HCT116 (cell line): ENCODE measurements around the gene EML4. TPM values are rescaled to one million over a fixed set of nuclear protein-coding genes. Genes with fewer than 3 reads are reported as not detected.

ENCODE experiments used
- ATAC-seq: fragments of 200-7000 bp; cut with Tn5 transposase; 2 replicates; pipeline ENCODE4 v1.9.1; 2020; ENCODE audit warnings: mild to moderate bottlenecking, moderate library complexity
- BruUV-seq: library from RNA; stranded (reverse); fragments of 400-500 nt; replicated peaks from 2 replicates; lab custom pipeline; 2021; lab: Mats Ljungman, UMichigan
- CTCF ChIA-PET: fragments of 300-600 bp; sonication (Branson Sonifier 250); formaldehyde crosslinking; loops from one replicate; lab custom pipeline; 2021; ENCODE audit warnings: antibody characterized with exemption; lab: Charles Lee
- POLR2A ChIA-PET: fragments of 300-600, 350-600 bp; sonication (Branson Sonifier 250); formaldehyde crosslinking; loops from one replicate; lab custom pipeline; 2021; ENCODE audit warnings: antibody characterized with exemption; lab: Charles Lee
- RAD21 ChIA-PET, 2 experiments: fragments of 300-600 bp; sonication (Branson Sonifier 250); formaldehyde crosslinking; loops; one replicate each; lab custom pipeline; 2023; ENCODE audit warnings: low total read pairs in 2 of 2; ENCODE audit not compliant: uncharacterized antibody in 2 of 2, unreplicated experiment in 2 of 2, low non-redundant PET in 1 of 2; lab: Charles Lee
- DNase-seq: peaks from one replicate; pipeline ENCODE4 v3.0.0-alpha.2; 2010; ENCODE audit warnings: low read depth, low spot score
- H2AFZ ChIP-seq: fragments of 200-600 bp; shearing (Covaris generic), sonication (generic); 2 replicates; pipeline ENCODE4 v1.6.1; 2017; ENCODE audit warnings: low read depth, mixed run types, mixed read lengths, antibody characterized with exemption, low read length; ENCODE audit not compliant: poor library complexity, severe bottlenecking
- H3K27ac ChIP-seq: 2 replicates; pipeline ENCODE4 v1.5.1; 2012; ENCODE audit warnings: low read depth, low read length
- H3K27me3 ChIP-seq: fragments of 200-600 bp; sonication (generic); 2 replicates; pipeline ENCODE4 v1.6.1; 2016; ENCODE audit warnings: mixed run types, low read length, mixed read lengths; ENCODE audit not compliant: insufficient read depth
- H3K36me3 ChIP-seq, 2 experiments: fragments of 200-500 bp in 1 of 2; fragments of 200-600 bp in 1 of 2; sonication (Bioruptor generic) in 1 of 2; sonication (generic) in 1 of 2; 2 replicates each; pipeline versions ENCODE4 v1.5.1 to v1.6.1; 2014 to 2016; ENCODE audit warnings: low read length in 2 of 2, inconsistent platforms in 1 of 2, mixed read lengths in 1 of 2, mixed run types in 1 of 2; ENCODE audit not compliant: insufficient read depth in 2 of 2, control insufficient read depth in 1 of 2
- H3K4me1 ChIP-seq, 2 experiments: fragments of 200-600 bp in 1 of 2; sonication (generic) in 1 of 2; 2 replicates each; pipeline versions ENCODE4 v1.5.1 to v1.6.1; 2012 to 2017; ENCODE audit warnings: low read length in 2 of 2, inconsistent platforms in 1 of 2, mild to moderate bottlenecking in 1 of 2, mixed read lengths in 1 of 2, mixed run types in 1 of 2, moderate library complexity in 1 of 2; ENCODE audit not compliant: insufficient read depth in 2 of 2, control insufficient read depth in 1 of 2
- H3K4me2 ChIP-seq: fragments of 200-600 bp; sonication (generic); 2 replicates; pipeline ENCODE4 v1.6.1; 2017; ENCODE audit warnings: mixed run types, low read length, mixed read lengths
- H3K4me3 ChIP-seq, 2 experiments: fragments of 200-600 bp in 1 of 2; sonication (generic) in 1 of 2; replicated peaks in 1 of 2; 2 replicates each; pipeline ENCODE4 v1.5.1; 2011 to 2016; ENCODE audit warnings: low read length in 2 of 2, control low read depth in 1 of 2, low read depth in 1 of 2, mild to moderate bottlenecking in 1 of 2, mixed read lengths in 1 of 2, mixed run types in 1 of 2
- H3K79me2 ChIP-seq: fragments of 200-600 bp; sonication (generic); 2 replicates; pipeline ENCODE4 v1.6.1; 2017; ENCODE audit warnings: mild to moderate bottlenecking, mixed run types, low read length, moderate library complexity, mixed read lengths; ENCODE audit not compliant: insufficient read depth
- H3K9ac ChIP-seq: fragments of 200-600 bp; sonication (generic); 2 replicates; pipeline ENCODE4 v1.6.1; 2016; ENCODE audit warnings: low read length, mixed read lengths
- H3K9me2 ChIP-seq: fragments of 200-600 bp; sonication (generic), shearing (Covaris generic); 2 replicates; pipeline ENCODE4 v1.6.1; 2017; ENCODE audit warnings: mixed run types, mild to moderate bottlenecking, moderate library complexity; ENCODE audit not compliant: insufficient read depth
- H3K9me3 ChIP-seq, 2 experiments: fragments of 200-500 bp in 1 of 2; fragments of 200-600 bp in 1 of 2; sonication (Bioruptor generic) in 1 of 2; sonication (generic) in 1 of 2; 2 replicates each; pipeline ENCODE4 v1.6.1; 2014 to 2017; ENCODE audit warnings: low read length in 2 of 2, mixed read lengths in 2 of 2, inconsistent platforms in 1 of 2, low read depth in 1 of 2, mild to moderate bottlenecking in 1 of 2, mixed run types in 1 of 2, moderate library complexity in 1 of 2; ENCODE audit not compliant: control insufficient read depth in 1 of 2, insufficient read depth in 1 of 2
- H4K20me1 ChIP-seq: fragments of 200-600 bp; sonication (generic), shearing (Covaris generic); 2 replicates; pipeline ENCODE4 v1.6.1; 2017; ENCODE audit warnings: mixed run types, mild to moderate bottlenecking, moderate library complexity; ENCODE audit not compliant: insufficient read depth
- CBX3 ChIP-seq: IDR thresholded peaks from 2 replicates; pipeline ENCODE4 v1.6.1; 2012; ENCODE audit warnings: low read depth
- EGR1 ChIP-seq: IDR thresholded peaks from 2 replicates; pipeline ENCODE4 v1.6.1; 2012; ENCODE audit warnings: low read depth
- EZH2 ChIP-seq: fragments of 200-600 bp; sonication (generic); IDR thresholded peaks from 2 replicates; pipeline ENCODE4 v1.6.1; 2017; ENCODE audit warnings: antibody characterized with exemption, mixed run types
- EZH2phosphoT487 ChIP-seq: fragments of 200-600 bp; IDR thresholded peaks from 2 replicates; pipeline ENCODE4 v1.6.1; 2018; ENCODE audit warnings: antibody characterized with exemption, borderline replicate concordance
- JUND ChIP-seq: IDR thresholded peaks from 2 replicates; pipeline ENCODE4 v1.6.1; 2012
- MAX ChIP-seq: IDR thresholded peaks from 2 replicates; pipeline ENCODE4 v1.6.1; 2012
- RAD21 ChIP-seq: IDR thresholded peaks from 2 replicates; pipeline ENCODE4 v1.6.1; 2012; ENCODE audit warnings: low read depth, mild to moderate bottlenecking
- REST ChIP-seq: IDR thresholded peaks from 2 replicates; pipeline ENCODE4 v1.6.1; 2012; ENCODE audit warnings: low read depth
- TCF7L2 ChIP-seq: IDR thresholded peaks from 2 replicates; pipeline ENCODE4 v1.7.0; 2011; ENCODE audit warnings: borderline replicate concordance, inconsistent platforms; ENCODE audit not compliant: insufficient read depth, insufficient read length; ENCODE audit errors: extremely low read depth
- ZBTB33 ChIP-seq: IDR thresholded peaks from 2 replicates; pipeline ENCODE4 v1.6.1; 2011; ENCODE audit warnings: mild to moderate bottlenecking, low read length, moderate library complexity; ENCODE audit not compliant: insufficient replicate concordance; ENCODE audit errors: extremely low read depth
- ZNF274 ChIP-seq: fragments of 200-500 bp; sonication (Bioruptor generic); IDR thresholded peaks from 2 replicates; pipeline ENCODE4 v1.6.1; 2014; ENCODE audit warnings: mild to moderate bottlenecking, low read depth, low read length, inconsistent platforms
- intact Hi-C: fragments of 100-400 bp; cut with micrococcal nuclease; formaldehyde crosslinking; loops from 2 replicates; pipeline ENCODE4 v1.10.0; 2022
- total RNA-seq: library from RNA; stranded (reverse); gene quantifications from one replicate; pipeline ENCODE4 v1.2.1, GENCODE V29; 2021; ENCODE audit not compliant: unreplicated experiment

Gene EML4
- total RNA-seq, 1 experiment from 2014 or later = 53.5 TPM

- POLR2A ChIA-PET = no interaction called here
Measured at GRCh38 chr2:42217307-42217706, 48.2 kb downstream of the EML4 start.

More at GRCh38 chr2:42217307-42217706, 48.2 kb downstream of the EML4 start:
- H3K9me3 ChIP-seq = no peaks in the 10 kb centered on the region
- no TSS peak for BruUV-seq
- ATAC-seq = no peak
- H3K4me1 ChIP-seq = no peaks in the 10 kb centered on the region
- no peaks in the 10 kb centered on the region for H4K20me1 ChIP-seq
- H3K27ac ChIP-seq = no peak overlapping the region
- H3K9ac ChIP-seq = no peak overlapping the region
- intact Hi-C loops = no loop called here
- H3K9me2 ChIP-seq = no peaks in the 10 kb centered on the region
- TF ChIP-seq REST (no peak), MAX (no peak), TCF7L2 (no peak), JUND (no peak), ZNF274 (no peak), ZBTB33 (no peak), EZH2 (no peak), RAD21 (no peak), EGR1 (no peak), EZH2phosphoT487 (no peak), CBX3 (no peak)
- TF ChIP-seq, all 23 proteins: peak for 0
- ChIA-PET CTCF (no interaction called here), RAD21 (no interaction called here)
- H3K36me3 ChIP-seq = no peaks in the 10 kb centered on the region
- no peak for DNase-seq
- H3K4me3 ChIP-seq = no peak overlapping the region
- peaks cover 50% of the 10 kb centered on the region for H3K79me2 ChIP-seq
- H3K27me3 ChIP-seq = no peaks in the 10 kb centered on the region
- H2AFZ ChIP-seq = no peak overlapping the region
- no peak overlapping the region for H3K4me2 ChIP-seq
